Prostate gland (tissue), 2 donors: ENCODE measurements around the gene HLA-DQB1.

Experiments
- POLR2AphosphoS5 ChIP-seq: sonication (generic); formaldehyde crosslinking; IDR thresholded peaks from one replicate; pipeline ENCODE4 v1.6.1; 2017; ENCODE audit warnings: antibody characterized with exemption
- TF ChIP-seq, protein P1 (sequence below), 4 experiments: fragments of 200-600 bp in 2 of 4; fragments of 450-650 bp in 2 of 4; sonication (generic) in 2 of 4; IDR thresholded peaks; 1 replicate in 3 of 4; 2 replicates in 1 of 4; pipeline ENCODE4 v1.5.1; 2016 to 2019; ENCODE audit warnings: antibody characterized with exemption in 4 of 4, mild to moderate bottlenecking in 2 of 4, moderate library complexity in 2 of 4

GRCh38 chr6:32679492-32679891 lies 13.0 kb upstream of the HLA-DQB1 start:
- TF ChIP-seq, protein P1, sequence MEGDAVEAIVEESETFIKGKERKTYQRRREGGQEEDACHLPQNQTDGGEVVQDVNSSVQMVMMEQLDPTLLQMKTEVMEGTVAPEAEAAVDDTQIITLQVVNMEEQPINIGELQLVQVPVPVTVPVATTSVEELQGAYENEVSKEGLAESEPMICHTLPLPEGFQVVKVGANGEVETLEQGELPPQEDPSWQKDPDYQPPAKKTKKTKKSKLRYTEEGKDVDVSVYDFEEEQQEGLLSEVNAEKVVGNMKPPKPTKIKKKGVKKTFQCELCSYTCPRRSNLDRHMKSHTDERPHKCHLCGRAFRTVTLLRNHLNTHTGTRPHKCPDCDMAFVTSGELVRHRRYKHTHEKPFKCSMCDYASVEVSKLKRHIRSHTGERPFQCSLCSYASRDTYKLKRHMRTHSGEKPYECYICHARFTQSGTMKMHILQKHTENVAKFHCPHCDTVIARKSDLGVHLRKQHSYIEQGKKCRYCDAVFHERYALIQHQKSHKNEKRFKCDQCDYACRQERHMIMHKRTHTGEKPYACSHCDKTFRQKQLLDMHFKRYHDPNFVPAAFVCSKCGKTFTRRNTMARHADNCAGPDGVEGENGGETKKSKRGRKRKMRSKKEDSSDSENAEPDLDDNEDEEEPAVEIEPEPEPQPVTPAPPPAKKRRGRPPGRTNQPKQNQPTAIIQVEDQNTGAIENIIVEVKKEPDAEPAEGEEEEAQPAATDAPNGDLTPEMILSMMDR (IDR thresholded peaks at IDR 0.05), result no peak
- TF ChIP-seq POLR2AphosphoS5, result no peak
